HG03025 (cell line): ENCODE results near the gene UNKL.

Experiments used
- ATAC-seq: cut with Tn5 transposase; IDR thresholded peaks from one replicate; pipeline ENCODE4 v1.9.1; 2021; ENCODE audit warnings: mild to moderate bottlenecking, moderate library complexity; ENCODE audit not compliant: unreplicated experiment, low FRiP score

Gene UNKL

GRCh38 chr16:1432388-1433262, 18.1 kb upstream of the UNKL start:
- ATAC-seq = no peak

GRCh38 chr16:1431497-1432270, 17.2 kb upstream of the UNKL start:
- ATAC-seq = no peak

- ATAC-seq = no peak
These were observed 16.4 kb upstream of the UNKL start, which contains the start of gene PERCC1 for GRCh38 chr16:1430759-1431496. PERCC1 (plus strand) TSS chr16:1431078; CDS start chr16:1432594, 1,516 bp downstream.

GRCh38 chr16:1430214-1430758, 15.8 kb upstream of the UNKL start:
- ATAC-seq = no peak

- no peak for ATAC-seq
These were observed 15.1 kb upstream of the UNKL start for GRCh38 chr16:1429631-1430030.

DNA sequence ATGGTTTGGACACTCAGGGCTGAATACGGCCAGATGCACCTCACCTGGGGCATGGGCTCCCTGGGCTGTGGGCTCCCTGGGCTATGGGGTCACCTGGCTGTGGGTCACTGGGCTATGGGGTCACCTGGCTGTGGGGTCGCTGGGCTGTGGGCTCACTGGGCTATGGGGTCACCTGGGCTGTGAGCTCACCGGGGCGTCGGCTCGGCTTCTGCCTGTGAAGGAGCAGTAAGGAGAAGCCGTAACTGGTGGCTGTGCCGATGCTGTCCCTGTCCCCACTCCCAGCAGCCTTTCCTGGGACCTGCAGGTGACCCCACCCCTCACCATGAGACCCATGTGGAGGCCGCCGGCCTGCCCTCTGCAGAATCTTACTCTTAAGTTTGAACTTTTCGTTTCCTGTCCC, 14.5 kb upstream of the UNKL start:
- ATAC-seq = no peak

GRCh38 chr16:1428511-1428910, 14.0 kb upstream of the UNKL start:
- no peak for ATAC-seq

DNA sequence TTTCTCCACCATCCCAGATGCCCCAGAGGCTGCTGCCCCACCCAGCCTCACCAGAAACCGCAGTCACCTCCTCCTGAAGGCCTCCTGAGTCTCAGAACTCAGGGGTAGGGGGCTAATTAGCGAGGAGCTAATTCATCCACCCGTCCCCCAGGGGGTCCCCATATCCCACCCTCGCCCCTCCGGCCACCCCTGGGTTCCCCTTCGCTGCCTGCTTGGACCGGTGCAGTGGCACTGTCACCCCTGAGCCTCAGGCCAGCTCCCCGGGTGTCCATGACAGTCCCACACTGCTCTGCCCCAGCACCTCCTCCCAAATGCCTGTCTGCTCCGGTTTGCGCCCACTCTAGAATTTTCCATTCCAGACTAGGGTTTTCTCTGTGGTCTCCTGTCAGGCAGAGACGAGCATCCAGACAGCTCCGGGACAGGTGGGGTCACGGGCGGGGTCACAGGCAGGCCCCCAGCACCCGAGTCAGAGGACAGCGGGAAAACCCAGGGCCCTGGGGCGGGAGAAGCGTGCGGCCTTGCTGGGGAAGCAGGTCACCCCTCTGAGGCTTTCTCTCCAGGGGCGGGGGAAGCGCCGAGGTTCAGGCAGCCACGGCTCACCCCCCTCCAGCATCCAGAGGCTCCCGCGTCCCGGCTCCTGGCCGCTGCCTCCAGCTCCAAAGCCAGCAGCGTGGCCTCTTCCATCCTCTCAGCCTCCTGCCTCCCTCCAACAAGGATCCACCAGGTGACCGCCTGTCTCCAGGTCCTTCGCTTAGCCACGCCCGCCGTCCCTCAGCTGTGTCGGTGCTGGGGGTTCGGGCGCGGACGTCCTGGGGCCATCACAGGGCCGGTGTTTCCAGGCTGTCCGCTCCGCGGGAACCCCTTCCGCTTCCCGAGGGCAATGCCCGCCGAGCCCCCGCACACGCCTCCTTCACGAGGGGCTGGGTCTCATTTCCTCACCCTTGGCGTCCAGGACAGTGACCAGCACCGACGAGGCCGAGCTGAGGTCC, 13.3 kb upstream of the UNKL start:
- ATAC-seq = no peak

- no peak for ATAC-seq
These were observed 12.4 kb upstream of the UNKL start for GRCh38 chr16:1426734-1427471.

DNA sequence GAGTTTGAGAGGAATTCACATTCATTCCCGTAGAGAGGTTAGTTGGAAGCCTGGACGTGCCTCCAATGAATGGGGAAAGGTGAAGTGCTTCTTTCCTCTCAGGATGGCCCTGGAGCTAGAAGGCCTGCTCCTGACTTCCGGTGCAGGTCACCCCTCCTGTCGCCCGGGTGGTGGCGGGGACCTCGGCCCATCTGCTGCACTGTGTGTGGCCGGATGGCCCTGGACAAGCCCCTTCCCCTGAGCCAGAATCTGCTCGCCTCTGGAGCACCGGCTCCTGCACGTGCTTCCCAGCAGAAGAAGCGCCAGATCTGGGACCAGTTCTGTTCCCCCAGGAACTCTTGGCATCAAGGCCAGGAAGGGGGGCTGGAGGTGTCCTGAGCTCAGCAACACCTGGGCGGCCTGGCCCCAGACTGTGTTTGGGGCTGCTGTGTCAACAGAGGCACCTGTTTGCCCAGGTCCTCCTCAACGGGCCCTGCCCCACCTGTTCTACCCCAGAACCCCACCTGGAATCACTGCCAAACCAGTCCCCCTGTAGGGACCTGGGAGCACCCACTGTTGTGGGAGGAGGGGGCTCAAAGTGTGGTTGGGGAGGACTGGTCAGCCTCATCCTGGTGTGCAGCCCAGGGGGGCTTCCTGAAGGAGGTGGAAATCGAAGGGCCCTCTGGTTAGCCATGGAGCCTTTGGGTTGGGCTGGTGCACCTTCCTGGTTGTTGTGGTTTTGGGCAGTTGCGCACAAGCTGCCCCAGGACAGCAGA, 11.3 kb upstream of the UNKL start:
- ATAC-seq = no peak

GRCh38 chr16:1424028-1424427, 9.5 kb upstream of the UNKL start:
- ATAC-seq = no peak

DNA sequence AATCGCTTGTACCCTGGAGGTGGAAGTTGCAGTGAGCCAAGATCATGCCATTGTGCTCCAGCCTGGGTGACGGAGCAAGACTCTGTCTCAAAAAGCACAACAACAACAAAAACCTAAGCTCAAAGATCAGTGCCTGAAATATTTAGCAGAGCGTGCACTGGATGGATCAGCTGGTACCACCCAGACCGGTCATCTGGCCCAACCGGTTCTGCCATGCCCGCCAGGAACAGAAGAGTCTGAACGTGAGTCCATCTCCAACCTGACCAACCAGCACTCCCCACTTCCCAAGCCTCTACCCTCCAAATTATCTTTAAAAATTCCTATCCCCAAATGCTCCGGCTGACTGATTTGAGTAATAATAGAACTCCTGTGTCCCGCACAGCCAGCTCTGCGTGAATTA, 7.6 kb upstream of the UNKL start:
- no peak for ATAC-seq

DNA sequence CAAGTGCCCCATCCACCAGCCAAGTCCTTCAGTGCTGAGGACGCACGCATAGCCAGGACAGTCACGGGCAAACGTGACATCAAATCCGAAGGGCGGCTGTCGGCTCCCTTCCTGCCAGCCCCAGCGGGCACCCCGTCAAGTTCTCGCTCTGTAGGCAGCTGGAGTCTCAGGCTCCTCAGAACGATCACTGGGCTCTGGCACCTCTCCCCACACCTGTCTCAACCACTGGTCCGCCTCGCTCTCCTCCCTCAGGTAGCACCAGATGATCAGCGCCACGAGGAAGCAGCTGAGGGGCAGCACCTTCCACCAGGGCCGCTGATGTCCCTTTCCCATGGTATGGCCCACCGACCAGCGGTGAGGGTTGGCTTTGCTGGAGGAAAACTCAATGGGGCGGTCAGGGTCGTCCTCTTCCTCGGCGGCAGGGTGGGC, 5.6 kb upstream of the UNKL start:
- ATAC-seq = peak; percentile 4

- no peak for ATAC-seq
These were observed 2.0 kb upstream of the UNKL start for GRCh38 chr16:1416521-1416941.

DNA sequence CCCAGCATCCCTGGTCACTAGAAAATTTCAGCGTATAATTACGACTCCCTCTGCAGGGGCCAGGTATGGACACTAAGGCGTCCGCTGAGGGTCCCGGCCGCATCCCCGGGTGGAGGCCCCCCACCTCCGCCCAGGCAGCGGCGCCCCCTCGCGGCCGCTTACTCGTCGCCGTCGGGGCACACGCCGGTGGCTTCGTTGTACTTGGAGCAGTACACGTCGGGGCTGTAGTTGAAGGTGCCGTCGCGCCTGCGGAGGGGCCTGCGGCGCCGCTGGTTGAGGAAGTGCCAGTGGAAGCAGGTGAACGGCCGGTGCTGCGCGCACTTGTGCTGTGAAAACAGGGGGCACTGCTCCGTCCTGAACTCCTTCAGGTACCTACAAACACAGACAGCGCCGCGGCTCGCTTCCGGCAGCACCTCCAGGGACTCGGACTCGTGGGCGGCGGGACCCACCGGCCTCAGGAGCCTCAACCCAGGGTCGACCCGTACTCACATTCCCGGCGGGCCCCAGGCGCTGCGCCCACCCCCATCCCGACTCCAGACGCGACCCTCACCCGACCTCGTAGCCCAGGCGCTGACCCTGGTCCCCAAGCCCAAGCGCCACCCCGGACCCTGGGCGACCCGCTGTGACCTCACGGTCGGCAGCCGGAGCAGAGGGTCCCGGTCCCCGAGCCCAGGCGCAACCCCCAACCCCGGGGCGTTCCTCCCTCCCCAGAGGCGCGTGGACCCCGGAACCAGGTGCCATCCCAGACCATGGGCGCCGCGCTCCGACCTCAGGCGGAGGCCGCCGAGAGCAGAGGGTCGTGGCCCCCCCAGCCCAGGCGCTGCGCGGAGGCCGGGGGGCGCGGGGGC, 596 bp downstream of the UNKL start:
- ATAC-seq = peak; percentile 30

DNA sequence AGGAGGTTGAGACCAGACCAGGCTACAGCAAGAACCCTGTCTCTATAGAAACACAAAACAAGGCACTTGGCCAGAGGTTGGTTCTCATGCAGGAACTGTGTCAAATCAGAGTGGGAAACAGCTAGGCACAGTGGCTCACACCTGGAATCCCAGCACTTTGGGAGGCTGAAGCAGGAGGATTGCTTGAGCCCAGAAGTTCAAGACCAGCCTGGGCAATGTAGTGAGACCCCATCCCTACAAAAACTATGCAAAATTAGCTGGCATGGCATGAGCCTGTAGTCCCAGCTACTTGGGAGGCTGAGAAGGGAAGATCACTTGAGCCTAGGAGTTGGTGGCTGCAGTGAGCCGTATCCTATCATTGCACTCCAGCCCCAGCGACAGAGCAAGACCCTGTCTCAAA, 1.7 kb downstream of the UNKL start:
- ATAC-seq = no peak

DNA sequence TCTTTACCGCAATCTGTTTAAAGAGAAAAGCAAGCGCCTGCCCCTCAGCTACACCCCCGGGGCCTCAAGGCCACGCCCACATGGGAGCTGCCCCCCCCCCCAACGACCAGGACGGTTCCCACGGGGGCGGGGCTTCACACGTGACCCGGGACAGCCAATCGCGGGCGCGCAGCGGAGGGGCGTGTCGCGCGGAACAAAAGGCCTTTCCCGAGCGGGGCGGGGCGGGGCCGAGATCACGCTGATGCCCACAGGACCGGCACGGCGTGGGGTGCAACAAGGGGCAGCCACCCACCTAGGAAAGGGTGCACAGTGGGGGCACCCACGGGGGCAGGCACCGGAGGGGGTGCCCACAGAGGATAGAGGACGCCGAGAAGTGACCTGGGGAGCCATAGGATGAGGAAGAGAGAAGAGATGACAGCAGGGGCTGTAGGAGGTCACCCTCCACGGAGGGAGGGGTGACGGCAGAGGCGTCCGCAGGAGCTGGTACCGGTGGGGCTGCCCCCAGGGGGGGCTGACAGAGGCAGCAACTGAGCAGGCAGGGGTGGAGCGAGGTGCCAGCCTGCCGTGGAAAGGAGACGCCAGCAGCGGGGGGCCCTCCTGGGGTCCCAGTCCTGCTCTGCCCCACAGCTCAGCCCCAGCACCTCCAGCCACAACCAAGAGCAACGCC, 6.2 kb downstream of the UNKL start:
- ATAC-seq = peak; percentile 72
